ENCODE data around the gene LIMA1. TPM values are rescaled to one million over a fixed set of nuclear protein-coding genes. Genes with fewer than 3 reads are reported as not detected.

Gene LIMA1
- total and polyA plus RNA-seq, 3 experiments from 2014 or later: 13.1 to 103 (median 95.4) TPM

GRCh38 chr12:50185970-50186663 lies 97.2 kb downstream of the LIMA1 start:
- ChIA-PET CTCF (interaction anchor here (2.0 kb wide), 1 partner anchor 116 kb away, joined by 5 read pairs; no protein-coding TSS in a partner anchor), POLR2A (no interaction called here)
- H3K4me3 Mint-ChIP-seq: no peak overlapping the region
- peak overlapping the region in 4 of 8 donors; percentile 8 to 59 (median 34) for H3K27ac Mint-ChIP-seq
- no peak overlapping the region for H3K4me3 ChIP-seq (ENCODE audit: low read length)
- no peaks in the 10 kb centered on the region for H3K27me3 ChIP-seq (ENCODE audit: insufficient read depth, low read length, poor library complexity, severe bottlenecking)
- H3K9me3 Mint-ChIP-seq: no peaks in the 10 kb centered on the region
- H3K4me1 ChIP-seq (ENCODE audit: insufficient read depth, low read length): peaks cover 7% of the 10 kb centered on the region
- H3K36me3 Mint-ChIP-seq: peaks cover 0 to 32% (median 0%) of the 10 kb centered on the region in 3 donors
- DNase-seq: no peak
- H3K27ac ChIP-seq (ENCODE audit: low read depth, low read length): no peak overlapping the region
- peaks cover 10 to 28% (median 16%) of the 10 kb centered on the region in 3 donors for H3K4me1 Mint-ChIP-seq
- H3K9me3 ChIP-seq (ENCODE audit: low read length): no peaks in the 10 kb centered on the region
- H3K27me3 Mint-ChIP-seq: no peaks in the 10 kb centered on the region
- peaks cover 2% of the 10 kb centered on the region for H3K36me3 ChIP-seq (ENCODE audit: insufficient read depth, low read length)

- Histone ChIP-seq H3K27me3 (ENCODE audit: insufficient read depth, low read length, poor library complexity, severe bottlenecking) (no peaks in the 10 kb centered on the region), H3K9me3 (ENCODE audit: low read length) (no peaks in the 10 kb centered on the region), H3K4me1 (ENCODE audit: insufficient read depth, low read length) (peaks cover 7% of the 10 kb centered on the region), H3K4me3 (ENCODE audit: low read length) (no peak overlapping the region), H3K36me3 (ENCODE audit: insufficient read depth, low read length) (peaks cover 4% of the 10 kb centered on the region), H3K27ac (ENCODE audit: low read depth, low read length) (no peak overlapping the region)
- Mint-ChIP-seq H3K4me1 (peaks cover 10 to 28% (median 16%) of the 10 kb centered on the region in 3 donors), H3K9me3 (no peaks in the 10 kb centered on the region), H3K4me3 (no peak overlapping the region), H3K36me3 (peaks cover 0 to 35% (median 0%) of the 10 kb centered on the region in 3 donors), H3K27me3 (no peaks in the 10 kb centered on the region), H3K27ac (peak overlapping the region in 5 of 8 donors; percentile 3 to 64 (median 44))
- ChIA-PET POLR2A (no interaction called here), CTCF (no interaction called here)
- no peak for DNase-seq
Measured at GRCh38 chr12:50185301-50185895, 97.9 kb downstream of the LIMA1 start.

GRCh38 chr12:50184261-50184660 lies 99.1 kb downstream of the LIMA1 start:
- Histone ChIP-seq H3K27ac (ENCODE audit: low read depth, low read length) (no peak overlapping the region), H3K9me3 (ENCODE audit: low read length) (no peaks in the 10 kb centered on the region), H3K27me3 (ENCODE audit: insufficient read depth, low read length, poor library complexity, severe bottlenecking) (no peaks in the 10 kb centered on the region), H3K4me3 (ENCODE audit: low read length) (no peak overlapping the region), H3K36me3 (ENCODE audit: insufficient read depth, low read length) (peaks cover 4% of the 10 kb centered on the region), H3K4me1 (ENCODE audit: insufficient read depth, low read length) (peaks cover 5% of the 10 kb centered on the region)
- POLR2A ChIA-PET: no interaction called here
- Mint-ChIP-seq H3K4me1 (peaks cover 10 to 26% (median 15%) of the 10 kb centered on the region in 3 donors), H3K36me3 (peaks cover 0 to 38% (median 0%) of the 10 kb centered on the region in 3 donors), H3K9me3 (no peaks in the 10 kb centered on the region), H3K27ac (no peak overlapping the region), H3K27me3 (no peaks in the 10 kb centered on the region), H3K4me3 (no peak overlapping the region)
- DNase-seq: no peak
- CTCF ChIA-PET: interaction anchor here (2.4 kb wide), 1 partner anchor 110 kb away, joined by 5 read pairs; no protein-coding TSS in a partner anchor

GRCh38 chr12:50182461-50182860 lies 100.9 kb downstream of the LIMA1 start:
- Histone ChIP-seq H3K9me3 (ENCODE audit: low read length) (no peaks in the 10 kb centered on the region), H3K4me1 (ENCODE audit: insufficient read depth, low read length) (no peaks in the 10 kb centered on the region), H3K36me3 (ENCODE audit: insufficient read depth, low read length) (peaks cover 5% of the 10 kb centered on the region), H3K4me3 (ENCODE audit: low read length) (no peak overlapping the region), H3K27ac (ENCODE audit: low read depth, low read length) (no peak overlapping the region), H3K27me3 (ENCODE audit: insufficient read depth, low read length, poor library complexity, severe bottlenecking) (no peaks in the 10 kb centered on the region)
- CTCF ChIA-PET: interaction anchor here (0.6 to 2.4 kb wide), 2 partner anchors 9 to 108 kb away, joined by 3 to 5 read pairs; no protein-coding TSS in a partner anchor
- POLR2A ChIA-PET: no interaction called here
- Mint-ChIP-seq H3K36me3 (peaks cover 0 to 39% (median 3%) of the 10 kb centered on the region in 3 donors), H3K27me3 (no peaks in the 10 kb centered on the region), H3K9me3 (no peaks in the 10 kb centered on the region), H3K4me1 (peaks cover 0 to 17% (median 6%) of the 10 kb centered on the region in 3 donors), H3K4me3 (no peak overlapping the region), H3K27ac (no peak overlapping the region)
- DNase-seq: no peak

- Mint-ChIP-seq H3K4me3 (no peak overlapping the region), H3K4me1 (peaks cover 0 to 10% (median 6%) of the 10 kb centered on the region in 3 donors), H3K27ac (no peak overlapping the region), H3K36me3 (peaks cover 0 to 47% (median 6%) of the 10 kb centered on the region in 3 donors), H3K9me3 (no peaks in the 10 kb centered on the region), H3K27me3 (no peaks in the 10 kb centered on the region)
- H3K36me3 ChIP-seq (ENCODE audit: insufficient read depth, low read length): peaks cover 11% of the 10 kb centered on the region
- ChIA-PET POLR2A (no interaction called here), CTCF (interaction anchor here (0.7 kb wide), 1 partner anchor 115 kb away, joined by 4 read pairs; no protein-coding TSS in a partner anchor)
- H3K27ac ChIP-seq (ENCODE audit: low read depth, low read length): no peak overlapping the region
- no peaks in the 10 kb centered on the region for H3K27me3 ChIP-seq (ENCODE audit: insufficient read depth, low read length, poor library complexity, severe bottlenecking)
- H3K9me3 ChIP-seq (ENCODE audit: low read length): no peaks in the 10 kb centered on the region
- no peak for DNase-seq
- H3K4me1 ChIP-seq (ENCODE audit: insufficient read depth, low read length): no peaks in the 10 kb centered on the region
- no peak overlapping the region for H3K4me3 ChIP-seq (ENCODE audit: low read length)
Measured at GRCh38 chr12:50181691-50182090, 101.6 kb downstream of the LIMA1 start.

- no peaks in the 10 kb centered on the region for H3K4me1 Mint-ChIP-seq
- H3K4me3 Mint-ChIP-seq: no peak overlapping the region
- H3K36me3 Mint-ChIP-seq: peaks cover 0 to 32% (median 6%) of the 10 kb centered on the region in 3 donors
- no peak for DNase-seq
- H3K4me3 ChIP-seq (ENCODE audit: low read length): no peak overlapping the region
- no peaks in the 10 kb centered on the region for H3K4me1 ChIP-seq (ENCODE audit: insufficient read depth, low read length)
- ChIA-PET POLR2A (interaction anchor here (1.1 kb wide), 1 partner anchor 91 kb away, joined by 3 read pairs; no protein-coding TSS in a partner anchor), CTCF (interaction anchor here (0.6 to 5.7 kb wide), 28 partner anchors 9 to 470 kb away, joined by 3 to 57 read pairs (median 4); partner anchors contain the start of genes CERS5, COX14, LIMA1 and SMARCD1)
- H3K36me3 ChIP-seq (ENCODE audit: insufficient read depth, low read length): peaks cover 10% of the 10 kb centered on the region
- H3K27ac ChIP-seq (ENCODE audit: low read depth, low read length): no peak overlapping the region
- H3K9me3 ChIP-seq (ENCODE audit: low read length): no peaks in the 10 kb centered on the region
- peak overlapping the region in 2 of 8 donors; percentile 30 to 53 for H3K27ac Mint-ChIP-seq
- H3K27me3 Mint-ChIP-seq: no peaks in the 10 kb centered on the region
- H3K9me3 Mint-ChIP-seq: no peaks in the 10 kb centered on the region
- no peaks in the 10 kb centered on the region for H3K27me3 ChIP-seq (ENCODE audit: insufficient read depth, low read length, poor library complexity, severe bottlenecking)
Measured at GRCh38 chr12:50175716-50176026, 107.6 kb downstream of the LIMA1 start.

GRCh38 chr12:50174971-50175715 lies 108.2 kb downstream of the LIMA1 start:
- H3K36me3 ChIP-seq (ENCODE audit: insufficient read depth, low read length): peaks cover 10% of the 10 kb centered on the region
- peak in 2 of 5 donors; percentile 48 to 54 for DNase-seq
- H3K4me3 Mint-ChIP-seq: no peak overlapping the region
- H3K27me3 Mint-ChIP-seq: no peaks in the 10 kb centered on the region
- H3K9me3 ChIP-seq (ENCODE audit: low read length): no peaks in the 10 kb centered on the region
- no peak overlapping the region for H3K27ac ChIP-seq (ENCODE audit: low read depth, low read length)
- peak overlapping the region in 1 of 8 donors; percentile 53 for H3K27ac Mint-ChIP-seq
- H3K9me3 Mint-ChIP-seq: no peaks in the 10 kb centered on the region
- H3K4me1 ChIP-seq (ENCODE audit: insufficient read depth, low read length): no peaks in the 10 kb centered on the region
- peaks cover 0 to 28% (median 6%) of the 10 kb centered on the region in 3 donors for H3K36me3 Mint-ChIP-seq
- no peak overlapping the region for H3K4me3 ChIP-seq (ENCODE audit: low read length)
- ChIA-PET CTCF (interaction anchor here (0.7 to 5.7 kb wide), 27 partner anchors 9 to 469 kb away, joined by 3 to 57 read pairs (median 4); partner anchors contain the start of genes CERS5, COX14, LIMA1 and SMARCD1), POLR2A (no interaction called here)
- H3K27me3 ChIP-seq (ENCODE audit: insufficient read depth, low read length, poor library complexity, severe bottlenecking): no peaks in the 10 kb centered on the region
- H3K4me1 Mint-ChIP-seq: no peaks in the 10 kb centered on the region

Measured in CD8-positive, alpha-beta memory T cell (primary cell).